GM18502 (cell line): ENCODE results near the gene SYPL1.

ENCODE experiments used
- ATAC-seq: cut with Tn5 transposase; IDR thresholded peaks from one replicate; pipeline ENCODE4 v1.9.1; 2021; ENCODE audit warnings: mild to moderate bottlenecking; ENCODE audit not compliant: unreplicated experiment, poor library complexity

SYPL1 gene

DNA sequence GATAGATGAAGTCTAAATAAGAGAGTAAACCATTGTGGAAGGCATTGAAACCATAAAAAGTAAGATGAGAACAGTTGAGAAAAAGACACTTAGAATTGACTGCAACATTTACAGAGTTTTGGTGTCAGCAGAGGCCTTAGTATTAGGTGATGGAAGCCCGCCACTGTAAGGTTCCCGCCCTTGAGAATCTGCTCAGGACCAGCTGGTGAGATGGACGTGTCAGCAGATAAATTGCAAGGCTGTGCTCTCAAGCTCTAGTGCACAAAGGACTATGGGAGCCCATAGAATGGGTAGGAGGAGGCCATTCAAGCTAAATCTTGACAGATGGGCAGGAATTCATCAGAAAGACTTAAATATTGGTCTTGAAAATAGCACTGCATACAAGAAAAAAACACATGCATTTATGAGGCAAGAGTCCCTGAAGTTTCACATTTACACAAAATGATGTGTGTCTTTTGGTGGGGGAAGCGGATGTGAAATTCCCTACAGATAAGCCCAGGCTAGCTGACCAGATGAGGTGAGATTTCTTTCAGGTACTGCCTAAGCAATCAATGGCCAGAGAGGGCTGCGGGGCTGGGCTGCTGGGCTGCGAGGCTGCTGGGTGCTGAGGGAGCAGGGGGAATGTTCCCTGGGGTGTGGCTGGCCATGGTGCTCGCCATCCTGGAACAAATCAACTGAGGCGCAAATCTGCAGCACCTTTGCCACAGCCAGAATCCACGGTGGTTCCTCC, 42.5 kb downstream of the SYPL1 start:
- no peak for ATAC-seq

DNA sequence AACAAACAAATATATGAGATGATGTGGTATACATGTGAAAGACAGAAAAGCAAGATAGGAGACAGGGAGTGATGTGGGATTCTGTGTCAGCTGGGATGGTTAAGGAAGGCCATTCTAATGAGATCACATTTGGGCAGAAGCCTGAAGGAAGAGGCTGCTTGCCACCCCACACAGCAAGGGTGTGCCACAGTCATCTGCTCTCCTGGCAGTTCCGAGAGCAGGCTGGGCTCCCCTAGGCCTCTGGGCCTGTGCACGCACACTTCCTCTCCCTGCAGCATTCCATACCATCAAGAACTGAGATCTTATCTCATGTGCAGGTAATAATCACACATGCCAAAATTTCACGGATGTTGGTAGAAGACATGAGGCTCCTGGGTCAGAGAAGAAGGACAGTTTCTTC, 43.1 kb downstream of the SYPL1 start:
- ATAC-seq = no peak

DNA sequence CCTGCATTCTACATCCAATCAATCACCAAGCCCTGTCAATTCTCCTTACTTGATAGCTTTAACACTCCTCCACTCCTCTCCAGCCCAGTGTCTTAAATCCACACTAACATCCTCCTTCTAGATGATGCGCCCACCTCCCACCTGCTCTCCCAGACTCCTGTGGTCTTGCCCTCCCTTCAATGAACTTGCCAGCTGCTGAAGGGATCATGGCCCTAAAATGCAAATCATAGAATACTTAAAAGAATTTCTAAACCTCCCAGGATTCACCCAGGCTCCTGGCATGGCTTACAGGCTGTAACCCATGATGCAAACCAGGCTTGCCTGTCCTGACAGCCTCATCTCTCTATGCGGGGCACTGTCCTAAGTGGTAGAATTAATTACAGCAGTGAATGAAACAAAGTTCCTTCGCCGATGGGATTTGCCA, 43.6 kb downstream of the SYPL1 start:
- no peak for ATAC-seq

DNA sequence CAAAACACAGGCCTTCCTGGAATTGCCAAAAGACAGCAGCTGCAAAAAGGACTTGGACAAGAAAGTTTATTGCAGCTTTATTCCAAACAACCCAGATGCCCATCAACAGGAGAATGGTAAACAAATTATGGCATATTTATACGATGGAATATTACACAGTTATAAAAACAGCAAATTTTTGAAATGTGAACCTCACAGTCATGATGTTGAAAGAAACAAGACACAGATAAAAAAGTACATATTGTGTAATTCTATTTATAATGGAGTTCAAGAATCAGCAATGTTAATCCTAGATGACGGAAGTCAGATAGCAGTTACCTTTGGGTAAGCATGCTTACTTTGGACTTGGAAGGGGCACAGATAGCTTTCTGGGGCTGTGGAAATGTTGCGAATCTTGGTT, 44.4 kb downstream of the SYPL1 start:
- no peak for ATAC-seq

DNA sequence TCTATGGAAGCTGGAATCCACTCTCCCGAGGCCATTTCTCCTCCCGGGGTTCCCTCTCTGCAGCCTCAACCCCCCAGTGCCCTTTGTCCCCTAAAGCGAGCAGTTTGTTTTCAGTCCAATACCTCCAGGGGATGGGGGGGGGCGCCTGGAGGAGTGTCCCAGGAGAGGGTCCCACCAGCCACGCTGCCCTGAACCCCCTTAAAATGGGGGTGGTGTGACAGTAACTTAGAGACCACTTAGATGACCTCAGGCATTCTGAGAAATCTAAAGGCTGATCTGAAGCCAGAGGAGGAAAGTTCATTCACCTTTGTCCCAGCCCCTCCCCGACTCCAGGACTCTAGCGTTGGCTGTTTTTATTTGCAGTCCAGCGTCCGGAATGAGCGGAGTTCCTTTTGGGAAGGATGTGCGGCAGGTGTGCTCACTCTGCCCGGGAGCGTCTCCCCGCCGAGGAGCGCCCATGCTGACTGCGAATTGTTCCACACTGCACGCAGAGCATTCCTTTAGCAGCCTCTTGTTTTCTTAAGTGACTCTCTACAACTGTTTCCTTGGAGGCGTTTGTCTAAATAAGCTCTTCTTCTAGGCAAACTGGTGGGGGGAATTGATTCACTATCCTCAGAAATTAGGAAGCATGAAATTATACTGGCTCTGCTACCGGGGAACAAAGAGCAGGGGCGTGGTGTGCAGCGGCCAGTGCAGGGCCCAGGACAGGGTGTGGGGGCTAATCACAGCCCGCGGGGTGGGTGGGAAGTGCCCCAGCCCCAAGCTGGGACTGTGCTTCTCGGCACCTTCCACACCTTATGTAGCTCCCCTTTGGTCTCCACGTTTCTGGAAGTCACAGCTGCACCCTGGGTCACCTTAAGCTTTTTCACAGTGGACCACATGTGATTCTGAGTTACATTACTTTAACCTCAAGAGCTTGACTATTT, 46.3 kb downstream of the SYPL1 start:
- ATAC-seq = no peak

DNA sequence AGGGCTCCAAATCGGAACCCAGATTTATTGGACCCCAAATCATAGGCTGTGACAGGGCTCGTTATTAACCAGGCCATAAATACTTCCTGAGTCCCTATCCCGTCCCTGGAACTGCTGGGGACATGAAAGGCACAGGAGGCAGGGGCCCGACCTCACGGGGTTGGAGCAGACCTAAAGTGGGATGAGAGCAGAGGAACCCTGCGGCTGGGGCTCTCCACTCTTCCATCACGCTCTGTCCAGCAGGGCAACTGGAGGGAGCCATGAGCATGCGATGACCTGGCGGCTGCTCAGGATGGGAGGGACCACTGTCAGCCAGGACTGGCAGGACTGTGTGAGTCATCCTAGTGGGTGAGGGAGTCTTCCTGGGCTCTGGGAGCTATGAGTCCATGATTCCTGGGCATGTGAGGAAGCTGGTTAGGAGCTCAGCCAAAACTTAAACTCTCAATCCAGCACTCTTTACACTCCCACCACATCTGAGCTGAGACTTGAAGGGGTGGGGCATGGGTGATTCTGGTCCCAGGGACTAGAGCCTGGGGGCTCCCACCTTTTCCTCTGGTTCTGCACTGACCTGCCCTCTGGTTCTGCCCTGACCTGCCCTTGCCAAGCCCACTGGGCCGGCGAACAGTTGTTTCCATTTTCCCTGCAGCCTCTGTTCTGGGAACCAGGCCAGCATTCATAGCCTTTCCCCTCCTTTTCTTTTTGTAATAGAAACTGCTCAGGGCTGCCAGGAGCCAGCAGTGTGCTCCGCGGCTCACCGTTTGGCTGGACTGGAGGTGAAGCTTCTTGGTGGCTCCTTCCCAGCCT, 47.1 kb downstream of the SYPL1 start:
- ATAC-seq = no peak

DNA sequence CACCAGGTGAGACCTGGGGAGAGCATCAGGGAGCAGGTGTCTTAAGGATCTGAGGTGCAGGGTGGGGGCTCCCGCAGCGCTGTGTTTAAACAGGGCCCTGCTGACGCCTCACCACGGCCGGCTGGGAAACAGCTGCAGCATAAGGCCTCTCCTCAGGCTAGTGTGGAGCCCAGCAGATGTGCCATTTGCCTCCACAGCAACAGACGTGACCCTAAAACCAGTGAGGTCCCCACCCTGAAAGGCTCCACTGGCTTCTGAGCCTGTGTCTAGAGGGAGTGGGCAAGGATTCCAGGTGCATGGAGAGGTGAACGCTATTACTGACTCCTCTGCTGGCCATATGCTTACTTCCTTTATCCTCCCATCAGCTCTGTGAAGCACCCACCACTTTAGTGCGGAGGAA, 47.8 kb downstream of the SYPL1 start:
- no peak for ATAC-seq

DNA sequence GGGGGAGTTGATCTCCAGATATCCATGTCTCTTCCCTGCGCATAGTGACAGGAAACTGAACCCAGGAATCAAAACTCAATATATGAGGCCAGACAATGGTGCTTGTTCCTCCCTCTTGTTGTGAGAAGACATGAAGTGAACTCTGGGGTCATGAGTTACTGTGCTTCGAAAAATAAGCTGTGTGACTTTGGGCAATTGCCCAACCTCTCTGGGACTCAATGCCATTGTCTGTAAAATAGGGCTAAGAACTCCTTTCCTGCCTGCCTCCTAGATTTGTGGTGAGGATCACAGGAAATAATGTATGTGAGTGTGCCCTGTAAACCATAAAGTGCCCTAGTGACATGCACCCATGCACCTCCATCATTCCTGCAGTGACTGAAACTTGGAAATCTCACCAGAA, 48.4 kb downstream of the SYPL1 start:
- no peak for ATAC-seq

DNA sequence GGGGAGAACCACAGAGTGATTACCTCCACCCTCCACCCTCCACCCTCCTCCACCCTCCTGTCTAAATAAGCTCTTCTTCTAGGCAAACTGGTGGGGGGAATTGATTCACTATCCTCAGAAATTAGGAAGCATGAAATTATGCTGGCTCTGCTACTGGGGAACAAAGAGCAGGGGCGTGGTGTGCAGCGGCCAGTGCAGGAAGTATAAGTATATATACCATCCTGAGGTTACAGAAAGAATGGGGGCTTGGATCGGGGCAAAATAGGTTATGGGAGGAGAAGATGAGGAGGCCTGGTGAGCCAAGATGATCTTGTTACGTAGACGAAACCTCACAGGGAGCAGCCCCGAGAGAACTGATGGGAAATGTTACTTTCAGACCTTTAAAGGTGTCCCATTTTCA, 49.1 kb downstream of the SYPL1 start:
- ATAC-seq = no peak

DNA sequence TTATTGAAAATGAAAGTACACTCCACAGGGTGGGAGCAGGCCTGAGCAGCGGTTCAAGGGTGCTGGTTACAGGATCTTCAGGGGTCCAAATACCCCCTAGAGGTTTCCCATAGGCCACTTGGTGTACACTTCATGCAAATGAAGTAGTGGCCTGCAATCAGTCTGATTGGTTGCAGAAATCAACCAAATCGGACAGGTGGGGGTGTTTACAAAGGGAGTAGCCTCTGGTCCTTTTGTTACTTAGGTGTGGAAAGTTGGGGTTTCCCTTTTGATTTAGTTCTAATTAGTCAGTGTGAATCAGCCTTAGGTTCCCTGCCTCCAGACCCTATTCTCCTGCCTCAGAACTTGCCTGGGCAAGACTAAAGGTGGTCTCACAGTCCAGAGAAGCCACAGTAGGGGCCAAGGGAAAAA, 49.6 kb downstream of the SYPL1 start:
- ATAC-seq = no peak

DNA sequence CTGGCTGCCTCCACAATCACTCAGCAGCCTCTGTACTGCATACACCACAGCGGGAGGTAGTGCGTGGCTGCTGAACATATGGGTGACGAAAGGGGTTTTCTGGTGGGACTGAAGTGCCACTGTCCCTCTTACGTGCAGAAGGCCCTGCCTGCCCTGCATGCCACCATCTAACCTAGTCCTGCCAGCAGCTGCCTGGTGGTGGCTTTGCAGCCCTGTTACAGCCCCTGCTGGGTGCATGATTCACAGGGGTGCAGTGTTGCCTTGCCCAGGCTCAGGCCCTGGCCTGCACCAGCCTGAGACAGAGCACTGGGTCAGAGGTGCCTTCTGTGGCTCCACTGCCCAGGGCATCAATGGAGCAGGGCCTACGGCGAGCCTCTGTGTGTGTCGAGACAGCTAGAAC, 50.1 kb downstream of the SYPL1 start:
- ATAC-seq = no peak

DNA sequence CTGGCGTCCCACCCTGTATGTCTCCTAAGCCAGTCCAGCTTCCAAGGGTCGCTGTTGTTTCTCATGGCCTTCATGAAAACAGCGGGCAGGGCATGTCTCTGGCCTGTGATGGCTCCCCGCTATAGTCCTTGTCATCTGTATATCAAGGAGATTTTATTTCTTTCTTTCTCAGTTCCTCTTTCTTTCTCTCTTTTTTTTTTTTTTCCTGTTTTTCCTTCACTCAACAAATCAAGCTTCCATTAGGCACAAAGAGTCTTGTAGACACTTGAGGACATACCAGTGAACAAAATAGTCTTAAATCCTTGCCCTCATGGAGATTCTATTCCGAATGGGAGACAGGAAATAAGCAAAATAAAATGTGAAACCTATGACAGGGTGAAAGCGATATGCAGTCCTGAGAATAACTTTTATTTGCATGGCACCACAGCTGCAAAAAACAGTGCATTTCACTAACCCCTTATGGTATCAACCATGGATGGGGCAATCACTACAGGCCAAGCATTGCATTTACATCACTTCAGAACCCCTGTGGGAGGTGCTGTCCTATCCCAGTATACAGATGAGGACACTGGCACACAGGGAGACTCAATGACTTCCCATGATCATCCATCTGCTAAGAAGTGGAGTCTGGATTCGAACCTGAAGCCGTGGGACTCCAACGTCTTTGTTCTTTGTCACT, 50.7 kb downstream of the SYPL1 start:
- ATAC-seq = peak; percentile 42

DNA sequence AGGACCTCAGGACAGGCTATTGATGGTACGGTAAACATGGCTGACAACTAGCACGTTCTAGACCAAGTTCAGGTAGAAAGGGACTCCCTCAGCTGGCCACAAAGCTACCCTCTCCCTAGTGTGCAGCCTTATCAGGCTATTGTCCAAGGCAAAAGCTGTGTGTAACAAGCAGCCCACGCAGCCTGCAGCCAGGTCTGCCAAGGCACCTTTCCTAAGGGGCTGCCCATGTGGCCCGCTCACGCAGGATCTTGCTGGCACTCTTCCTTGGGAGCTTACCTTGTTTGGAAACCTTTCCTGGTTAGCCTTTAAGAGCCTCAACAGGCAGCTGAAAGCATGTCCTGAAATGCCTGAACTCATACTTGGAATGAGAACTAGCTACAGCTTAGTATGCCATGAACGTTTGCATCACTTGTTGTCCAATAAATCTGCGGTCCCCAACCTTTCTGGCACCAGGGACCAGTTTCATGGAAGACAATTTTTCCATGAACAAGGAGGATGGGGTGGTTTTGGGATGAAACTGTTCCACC, 51.7 kb downstream of the SYPL1 start:
- no peak for ATAC-seq

DNA sequence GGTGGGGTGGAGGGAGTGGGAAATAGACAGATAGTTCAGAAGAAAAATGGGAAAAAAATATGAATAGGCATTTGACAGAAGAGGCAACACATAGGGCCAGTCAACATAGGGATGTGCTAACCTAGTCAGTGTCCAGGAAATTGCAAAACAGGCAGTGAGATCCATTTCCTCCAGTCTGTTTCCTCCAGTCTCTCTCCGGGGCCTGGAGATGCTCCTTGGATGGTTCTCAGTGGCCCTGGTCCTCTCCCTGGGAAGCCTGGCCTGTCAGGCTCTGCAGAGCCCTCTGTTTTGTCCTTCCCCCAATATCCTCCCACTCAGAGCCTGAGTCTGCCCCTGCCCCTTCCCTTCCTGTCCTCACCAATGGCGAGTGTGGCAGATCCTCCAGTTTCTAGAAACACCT, 52.6 kb downstream of the SYPL1 start:
- ATAC-seq = no peak

DNA sequence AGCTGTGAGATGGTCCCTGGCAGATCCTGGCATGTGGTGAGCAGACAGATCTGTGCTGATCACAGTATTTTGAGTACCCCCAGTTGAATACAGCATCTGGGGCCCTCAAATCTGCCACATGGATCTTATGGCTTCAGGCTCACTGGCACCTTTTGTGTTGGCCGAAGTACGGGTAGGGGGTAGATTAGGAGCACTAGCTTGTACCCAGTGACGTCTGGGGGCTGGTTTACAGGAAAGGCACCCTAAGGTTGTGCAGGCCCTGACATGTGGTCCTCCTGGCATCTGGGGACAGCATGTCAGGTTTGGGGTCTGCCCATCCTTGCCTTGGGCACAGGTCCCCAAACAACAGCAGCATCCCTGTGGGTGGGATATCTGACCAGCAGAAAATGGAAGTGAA, 53.2 kb downstream of the SYPL1 start:
- ATAC-seq = no peak

DNA sequence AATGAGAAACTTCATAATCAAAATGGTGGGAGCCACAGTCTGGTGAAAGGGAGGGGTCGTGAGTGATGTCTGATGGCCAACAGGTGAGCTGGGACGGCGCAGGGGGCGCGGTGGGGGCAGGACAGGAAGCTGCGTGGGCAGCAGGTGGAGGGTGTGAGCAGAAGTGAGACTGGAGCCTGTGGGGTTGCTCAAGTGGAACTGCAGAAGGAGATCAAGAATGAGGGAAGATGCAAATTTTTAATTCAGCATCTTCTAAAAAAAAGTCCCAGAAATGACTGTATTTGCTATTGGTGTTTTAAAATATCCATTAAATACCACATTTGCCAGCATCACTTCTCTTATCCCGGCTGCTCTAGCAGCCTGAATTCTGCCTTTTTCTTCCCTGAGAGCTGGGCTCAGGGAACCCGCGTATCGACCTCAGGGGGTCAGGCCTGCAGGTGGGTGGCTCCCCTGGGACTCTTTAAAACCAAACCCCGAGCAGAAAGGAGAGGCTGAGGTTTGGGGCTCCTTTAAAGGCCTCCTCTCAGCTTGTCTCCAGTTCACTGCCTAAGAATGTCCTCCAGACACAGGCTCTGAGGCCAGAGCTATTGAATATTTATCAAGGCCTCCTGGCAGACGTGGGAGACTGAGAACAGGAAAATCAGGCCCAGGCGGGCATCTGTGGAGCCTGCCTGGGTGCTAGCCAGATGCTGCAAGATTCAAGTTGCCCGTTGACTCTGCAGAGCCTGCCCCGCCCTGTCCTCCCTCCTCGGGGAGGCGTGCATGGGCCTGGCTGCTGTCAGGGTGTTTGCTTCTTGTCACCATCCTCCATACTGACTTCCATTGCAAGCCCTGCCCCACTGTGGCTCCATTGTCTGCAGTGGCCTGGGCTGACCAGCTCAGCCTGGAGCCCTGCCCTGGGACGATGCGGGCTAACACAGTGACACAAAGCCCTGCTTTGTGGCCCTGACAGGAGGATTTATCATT, 53.9 kb downstream of the SYPL1 start:
- ATAC-seq = peak; percentile 61

DNA sequence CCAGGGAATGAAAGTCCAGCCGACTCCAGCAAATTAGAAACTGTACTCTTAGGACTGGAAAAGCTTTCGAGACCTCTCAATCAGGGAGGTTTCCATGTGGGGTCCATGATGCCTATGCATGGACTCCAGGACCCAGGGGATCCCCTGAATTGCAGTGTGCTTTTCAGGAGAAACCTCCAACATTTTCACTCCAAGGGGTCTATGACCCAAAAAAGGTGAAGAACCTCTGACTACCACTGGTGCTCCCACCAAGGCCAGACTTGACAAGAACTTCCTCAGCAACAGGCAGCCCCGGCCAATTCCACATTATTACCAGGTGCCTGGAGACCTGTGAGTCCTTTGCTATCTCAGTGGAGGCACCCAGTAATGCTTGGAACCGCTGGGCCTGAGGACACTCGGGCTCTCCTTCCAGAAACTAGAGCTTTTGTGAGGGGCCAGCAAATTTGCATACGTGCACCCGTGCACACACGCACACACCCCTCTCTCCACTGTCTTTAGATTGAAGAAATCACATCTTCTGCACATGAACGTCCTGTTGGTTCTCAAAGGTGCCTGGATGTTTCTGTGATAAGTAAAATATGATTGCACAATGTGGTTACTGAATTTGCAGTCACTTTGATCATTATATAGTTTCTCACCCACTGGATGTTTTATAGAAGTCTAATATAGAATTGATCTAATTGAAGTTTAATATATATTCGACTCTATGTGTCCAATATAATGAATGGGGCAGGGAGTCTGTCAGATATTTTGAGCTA, 54.7 kb downstream of the SYPL1 start:
- ATAC-seq = no peak

DNA sequence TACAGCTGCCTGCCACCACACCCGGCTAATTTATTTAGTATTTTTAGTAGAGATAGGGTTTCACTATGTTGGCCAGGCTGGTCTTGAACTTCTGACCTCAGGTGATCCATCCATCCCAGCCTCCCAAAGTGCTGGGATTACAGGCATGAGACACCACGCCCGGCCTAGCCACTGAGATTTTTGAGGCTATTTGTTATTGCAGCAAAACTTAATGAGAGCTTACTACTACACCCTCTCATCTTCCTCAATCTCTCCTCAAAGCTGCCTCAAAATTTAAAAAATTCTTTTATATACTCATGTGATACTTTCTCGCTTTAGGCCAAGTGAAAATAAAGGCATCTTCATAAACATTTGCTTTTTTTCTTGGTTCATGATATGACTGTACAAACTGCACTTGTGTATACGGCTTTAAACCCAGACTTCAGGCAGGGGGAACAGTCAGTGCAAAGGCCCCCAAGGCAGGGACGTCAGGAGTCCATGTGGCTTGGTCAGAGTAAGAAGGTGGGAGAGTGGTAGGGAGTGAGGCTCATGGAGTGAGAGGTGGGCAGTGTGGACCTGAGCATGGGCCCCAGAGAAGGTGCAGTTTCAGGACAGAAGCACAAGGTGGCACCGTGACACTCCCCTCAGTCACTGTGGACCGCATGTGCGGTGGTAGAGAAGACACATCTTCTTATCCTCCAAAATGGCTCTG, 55.5 kb downstream of the SYPL1 start:
- peak; percentile 40 for ATAC-seq
